ENCODE measurements around the gene C1QTNF2.

Gene C1QTNF2

DNA sequence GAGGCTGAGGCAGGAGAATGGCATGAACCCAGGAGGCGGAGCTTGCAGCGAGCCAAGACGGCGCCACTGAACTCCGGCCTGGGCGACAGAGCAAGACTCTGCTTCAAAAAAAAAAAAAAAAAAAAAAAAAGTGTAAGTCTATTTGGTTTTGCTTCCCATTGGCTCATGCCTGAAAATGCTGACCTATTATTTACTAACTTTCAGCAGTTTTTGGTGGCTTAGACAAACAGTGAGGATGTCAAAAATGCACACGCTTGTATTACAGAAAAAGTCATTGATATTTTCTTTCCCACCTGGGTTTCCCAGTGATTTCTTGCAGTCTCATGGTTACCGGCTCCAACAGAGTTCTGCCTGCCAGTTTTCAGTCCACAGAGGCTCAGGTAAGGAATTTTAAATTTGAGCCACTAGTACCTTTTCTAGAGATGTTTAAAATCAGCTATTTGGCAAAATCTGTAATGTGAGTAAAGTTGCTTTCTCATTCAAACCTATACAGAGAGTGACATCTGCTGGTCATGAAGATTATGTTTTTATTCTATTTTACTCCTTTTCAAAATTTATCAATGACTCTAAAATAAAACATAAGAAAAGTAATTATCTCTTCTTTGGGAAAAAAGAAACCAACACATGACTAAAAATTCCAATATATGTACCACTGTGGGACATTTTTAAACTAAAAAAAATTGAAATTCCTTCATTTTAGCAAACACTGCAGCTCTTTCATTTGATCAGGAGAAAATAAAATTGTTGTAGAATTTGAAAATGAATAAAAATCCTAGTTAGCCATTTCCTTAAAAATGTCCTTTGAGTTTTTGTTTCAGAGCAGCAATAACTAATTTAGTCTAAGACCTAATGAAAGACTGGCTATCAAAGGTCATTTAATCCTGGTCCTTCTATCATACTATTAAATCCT lies 20.6 kb upstream of the C1QTNF2 start:
- TF ChIP-seq TEAD4 (IDR thresholded peaks at IDR 0.05), result no peak
- TF ChIP-seq, protein P1, sequence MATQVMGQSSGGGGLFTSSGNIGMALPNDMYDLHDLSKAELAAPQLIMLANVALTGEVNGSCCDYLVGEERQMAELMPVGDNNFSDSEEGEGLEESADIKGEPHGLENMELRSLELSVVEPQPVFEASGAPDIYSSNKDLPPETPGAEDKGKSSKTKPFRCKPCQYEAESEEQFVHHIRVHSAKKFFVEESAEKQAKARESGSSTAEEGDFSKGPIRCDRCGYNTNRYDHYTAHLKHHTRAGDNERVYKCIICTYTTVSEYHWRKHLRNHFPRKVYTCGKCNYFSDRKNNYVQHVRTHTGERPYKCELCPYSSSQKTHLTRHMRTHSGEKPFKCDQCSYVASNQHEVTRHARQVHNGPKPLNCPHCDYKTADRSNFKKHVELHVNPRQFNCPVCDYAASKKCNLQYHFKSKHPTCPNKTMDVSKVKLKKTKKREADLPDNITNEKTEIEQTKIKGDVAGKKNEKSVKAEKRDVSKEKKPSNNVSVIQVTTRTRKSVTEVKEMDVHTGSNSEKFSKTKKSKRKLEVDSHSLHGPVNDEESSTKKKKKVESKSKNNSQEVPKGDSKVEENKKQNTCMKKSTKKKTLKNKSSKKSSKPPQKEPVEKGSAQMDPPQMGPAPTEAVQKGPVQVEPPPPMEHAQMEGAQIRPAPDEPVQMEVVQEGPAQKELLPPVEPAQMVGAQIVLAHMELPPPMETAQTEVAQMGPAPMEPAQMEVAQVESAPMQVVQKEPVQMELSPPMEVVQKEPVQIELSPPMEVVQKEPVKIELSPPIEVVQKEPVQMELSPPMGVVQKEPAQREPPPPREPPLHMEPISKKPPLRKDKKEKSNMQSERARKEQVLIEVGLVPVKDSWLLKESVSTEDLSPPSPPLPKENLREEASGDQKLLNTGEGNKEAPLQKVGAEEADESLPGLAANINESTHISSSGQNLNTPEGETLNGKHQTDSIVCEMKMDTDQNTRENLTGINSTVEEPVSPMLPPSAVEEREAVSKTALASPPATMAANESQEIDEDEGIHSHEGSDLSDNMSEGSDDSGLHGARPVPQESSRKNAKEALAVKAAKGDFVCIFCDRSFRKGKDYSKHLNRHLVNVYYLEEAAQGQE (IDR thresholded peaks at IDR 0.05; ENCODE audit: low read depth), result no peak
- no peak for TF ChIP-seq TCF12 (IDR thresholded peaks at IDR 0.05; ENCODE audit: low read depth)
- no peak for TF ChIP-seq ZBTB7A (IDR thresholded peaks at IDR 0.05; ENCODE audit: low read depth)
- no peak for TF ChIP-seq EP300 (IDR thresholded peaks at IDR 0.05; ENCODE audit: borderline replicate concordance)
- no peak for TF ChIP-seq EGR1 (IDR thresholded peaks at IDR 0.05)
- TF ChIP-seq RAD21 (IDR thresholded peaks at IDR 0.05; ENCODE audit: low read depth), result peak; percentile 57
- no peak for TF ChIP-seq TAF1 (IDR thresholded peaks at IDR 0.05; ENCODE audit: low read depth)

DNA sequence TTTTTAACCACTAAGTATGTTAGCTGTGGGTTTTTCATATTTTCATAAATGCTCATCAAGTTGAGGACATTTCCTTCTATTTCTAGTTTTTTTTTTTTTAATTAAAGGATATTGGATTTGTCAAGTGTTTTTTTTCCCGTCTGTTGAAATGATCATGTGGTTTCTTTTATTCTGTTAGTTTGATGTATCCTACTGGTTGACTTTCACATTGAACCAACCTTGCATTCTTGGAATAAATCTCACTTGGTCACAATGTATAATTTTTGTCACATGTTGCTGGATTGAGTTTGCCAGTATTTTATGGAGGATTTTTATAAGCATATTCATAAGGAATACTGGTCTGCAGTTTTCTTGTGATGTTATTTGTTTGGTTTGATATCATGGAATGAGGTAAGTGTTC lies 17.0 kb upstream of the C1QTNF2 start:
- no peak for TF ChIP-seq CEBPB (IDR thresholded peaks at IDR 0.05)
- TF ChIP-seq YY1 (IDR thresholded peaks at IDR 0.05; ENCODE audit: low read depth), result no peak
- TF ChIP-seq TEAD4 (IDR thresholded peaks at IDR 0.05), result no peak
- no peak for TF ChIP-seq TAF1 (IDR thresholded peaks at IDR 0.05; ENCODE audit: low read depth)
- TF ChIP-seq, protein P2, sequence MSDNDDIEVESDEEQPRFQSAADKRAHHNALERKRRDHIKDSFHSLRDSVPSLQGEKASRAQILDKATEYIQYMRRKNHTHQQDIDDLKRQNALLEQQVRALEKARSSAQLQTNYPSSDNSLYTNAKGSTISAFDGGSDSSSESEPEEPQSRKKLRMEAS (IDR thresholded peaks at IDR 0.05), result no peak
- TF ChIP-seq NFIC (IDR thresholded peaks at IDR 0.05), result no peak
- TF ChIP-seq TCF12 (IDR thresholded peaks at IDR 0.05; ENCODE audit: low read depth), result no peak
- TF ChIP-seq, protein P1 (IDR thresholded peaks at IDR 0.05; ENCODE audit: low read depth), result no peak
- TF ChIP-seq EP300 (IDR thresholded peaks at IDR 0.05; ENCODE audit: borderline replicate concordance), result no peak
- no peak for TF ChIP-seq ZBTB7A (IDR thresholded peaks at IDR 0.05; ENCODE audit: low read depth)
- no peak for TF ChIP-seq RAD21 (IDR thresholded peaks at IDR 0.05; ENCODE audit: low read depth)
- TF ChIP-seq, protein P3, sequence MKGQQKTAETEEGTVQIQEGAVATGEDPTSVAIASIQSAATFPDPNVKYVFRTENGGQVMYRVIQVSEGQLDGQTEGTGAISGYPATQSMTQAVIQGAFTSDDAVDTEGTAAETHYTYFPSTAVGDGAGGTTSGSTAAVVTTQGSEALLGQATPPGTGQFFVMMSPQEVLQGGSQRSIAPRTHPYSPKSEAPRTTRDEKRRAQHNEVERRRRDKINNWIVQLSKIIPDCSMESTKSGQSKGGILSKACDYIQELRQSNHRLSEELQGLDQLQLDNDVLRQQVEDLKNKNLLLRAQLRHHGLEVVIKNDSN (IDR thresholded peaks at IDR 0.05), result no peak
- TF ChIP-seq FOXM1 (IDR thresholded peaks at IDR 0.05; ENCODE audit: borderline replicate concordance, low read depth), result no peak
- TF ChIP-seq CREB1 (IDR thresholded peaks at IDR 0.05; ENCODE audit: low read depth), result no peak
- no peak for TF ChIP-seq EGR1 (IDR thresholded peaks at IDR 0.05)

DNA sequence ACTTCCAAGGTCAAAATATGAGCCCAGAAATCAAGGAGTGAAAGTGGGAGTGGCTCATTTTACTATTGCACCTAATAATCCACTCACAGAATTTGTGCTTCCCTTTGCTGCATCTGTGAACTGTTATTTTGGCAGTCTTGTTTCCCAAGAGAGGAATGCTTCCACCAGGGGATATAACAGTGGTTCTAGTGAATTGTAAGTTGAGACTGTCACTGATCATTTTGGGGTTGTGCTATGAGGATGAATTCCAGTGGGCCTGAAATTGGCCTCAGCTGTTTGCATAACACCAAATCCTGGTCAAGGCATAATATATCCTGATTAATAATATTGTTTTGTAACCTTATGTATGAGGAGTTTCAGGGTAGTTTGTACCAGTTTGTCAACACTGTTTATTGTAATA lies 15.1 kb upstream of the C1QTNF2 start:
- TF ChIP-seq TEAD4 (IDR thresholded peaks at IDR 0.05) (no peak), ZBTB7A (IDR thresholded peaks at IDR 0.05; ENCODE audit: low read depth) (no peak), YY1 (IDR thresholded peaks at IDR 0.05; ENCODE audit: low read depth) (no peak), NFIC (IDR thresholded peaks at IDR 0.05) (no peak), CREB1 (IDR thresholded peaks at IDR 0.05; ENCODE audit: low read depth) (no peak), RAD21 (IDR thresholded peaks at IDR 0.05; ENCODE audit: low read depth) (no peak), TAF1 (IDR thresholded peaks at IDR 0.05; ENCODE audit: low read depth) (no peak), FOXM1 (IDR thresholded peaks at IDR 0.05; ENCODE audit: borderline replicate concordance, low read depth) (no peak), EGR1 (IDR thresholded peaks at IDR 0.05) (no peak), TCF12 (IDR thresholded peaks at IDR 0.05; ENCODE audit: low read depth) (no peak), CEBPB (IDR thresholded peaks at IDR 0.05) (no peak), EP300 (IDR thresholded peaks at IDR 0.05; ENCODE audit: borderline replicate concordance) (no peak)
- TF ChIP-seq, protein P2 (IDR thresholded peaks at IDR 0.05), result no peak
- TF ChIP-seq, protein P3 (IDR thresholded peaks at IDR 0.05), result no peak
- TF ChIP-seq, protein P1 (IDR thresholded peaks at IDR 0.05; ENCODE audit: low read depth), result no peak

DNA sequence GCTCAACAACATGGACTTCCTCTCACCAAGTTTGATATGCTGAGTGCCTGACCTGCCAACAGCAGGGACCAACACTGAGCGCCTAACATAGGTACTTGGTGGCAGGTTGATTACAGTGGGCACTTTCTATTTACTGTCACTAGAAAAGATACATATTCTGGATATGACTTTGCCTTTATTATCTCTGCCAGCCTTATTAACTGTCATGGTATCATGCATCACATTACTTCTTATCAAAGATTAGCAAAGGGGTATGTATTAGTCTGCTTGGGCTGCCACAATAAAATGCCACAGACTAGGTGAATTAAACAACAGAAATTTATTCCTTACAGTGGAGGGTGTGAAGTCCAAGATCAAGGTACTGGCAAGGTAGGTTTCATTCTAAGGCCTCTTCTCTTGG lies 14.3 kb upstream of the C1QTNF2 start:
- TF ChIP-seq, protein P2 (IDR thresholded peaks at IDR 0.05), result no peak
- TF ChIP-seq ZBTB7A (IDR thresholded peaks at IDR 0.05; ENCODE audit: low read depth), result no peak
